ENCODE results near the gene DDX10. TPM values are rescaled to one million over a fixed set of nuclear protein-coding genes. Genes with fewer than 3 reads are reported as not detected.
"Not testable (repeated sequence)": the region's sequence is repeated elsewhere in the genome, so short reads cannot be mapped to it uniquely, and the experiment has no call there.

The DDX10 gene
- 10 to 100 TPM; 58.1 to 60.4 TPM for total RNA-seq

- ChIA-PET CTCF (interaction anchor here (1.0 to 1.6 kb wide), 2 partner anchors 9 to 541 kb away, joined by 3 to 4 read pairs; no protein-coding TSS in a partner anchor), POLR2A (interaction anchor here (1.1 to 1.5 kb wide), 4 partner anchors 167 to 656 kb away, joined by 3 to 5 read pairs (median 4); partner anchors contain the start of genes CUL5 and POGLUT3)
Measured at GRCh38 chr11:108664730-108665525, at the start of gene DDX10. DDX10 (plus strand) TSS chr11:108665069; CDS start chr11:108665154, 85 bp downstream.

GRCh38 chr11:108616549-108616948 lies 48.3 kb upstream of the DDX10 start:
- POLR2A ChIA-PET = no interaction called here
- CTCF ChIA-PET = no interaction called here

DNA sequence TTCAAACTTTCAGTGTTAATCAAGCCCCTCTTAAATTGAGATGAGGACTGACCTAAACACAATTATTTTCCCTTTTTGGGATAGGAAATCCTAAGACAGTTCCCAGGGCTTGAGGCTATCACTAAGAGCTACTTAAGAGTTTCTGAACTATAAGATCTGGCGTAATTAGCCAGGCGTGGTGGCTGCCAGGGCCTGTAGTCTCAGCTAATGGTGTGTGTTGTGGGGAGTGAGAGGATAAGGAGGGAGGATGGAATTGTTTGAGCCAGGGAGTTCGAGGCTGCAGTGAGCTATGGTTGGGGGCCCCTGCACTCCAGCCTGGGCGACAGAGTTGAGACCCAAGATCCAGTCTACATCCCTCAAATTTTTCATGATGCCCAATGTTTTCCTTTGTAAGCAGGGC lies 47.8 kb upstream of the DDX10 start:
- CTCF ChIA-PET = interaction anchor here (0.5 kb wide), 1 partner anchor 9 kb away, joined by 3 read pairs; no protein-coding TSS in a partner anchor
- POLR2A ChIA-PET = no interaction called here

- ChIA-PET CTCF (no interaction called here), POLR2A (no interaction called here)
Measured at GRCh38 chr11:108618529-108618928, 46.3 kb upstream of the DDX10 start.

DNA sequence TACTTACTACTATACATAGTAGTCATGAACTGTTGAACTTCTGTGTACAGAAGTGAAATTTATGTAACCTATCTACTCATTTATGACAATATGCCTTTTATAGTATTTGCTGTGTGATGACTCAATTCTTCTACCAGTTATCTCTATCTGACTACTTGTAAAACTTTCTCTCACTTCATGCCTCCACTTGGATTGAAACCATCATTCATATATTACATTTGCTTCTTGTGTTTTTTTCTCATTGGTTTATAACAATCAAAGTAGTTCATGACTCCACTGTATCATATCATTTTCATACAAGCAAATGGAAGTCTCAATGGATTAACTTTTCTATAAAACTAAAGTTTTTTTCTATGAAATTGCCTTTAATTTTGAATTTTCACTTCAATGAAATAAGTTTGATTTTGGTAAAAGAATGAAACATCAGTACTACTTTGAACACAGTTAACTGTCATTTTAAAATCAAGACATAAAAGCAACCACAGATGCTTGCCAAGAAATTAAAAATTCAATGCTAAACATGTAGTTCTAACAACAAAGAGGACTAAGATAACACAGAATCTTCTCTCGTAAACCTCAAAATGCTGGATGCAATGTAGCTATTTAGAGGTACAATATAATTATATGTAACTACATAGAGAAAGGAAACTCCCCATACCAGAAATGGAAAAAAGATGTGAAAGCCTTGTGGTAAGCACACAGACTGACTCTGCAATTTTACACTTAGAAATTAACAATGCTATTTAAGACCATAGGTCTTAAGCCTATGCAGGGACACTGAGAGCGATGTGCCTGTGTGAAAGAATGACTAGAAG lies 43.7 kb upstream of the DDX10 start:
- ChIA-PET CTCF (no interaction called here), POLR2A (no interaction called here)

DNA sequence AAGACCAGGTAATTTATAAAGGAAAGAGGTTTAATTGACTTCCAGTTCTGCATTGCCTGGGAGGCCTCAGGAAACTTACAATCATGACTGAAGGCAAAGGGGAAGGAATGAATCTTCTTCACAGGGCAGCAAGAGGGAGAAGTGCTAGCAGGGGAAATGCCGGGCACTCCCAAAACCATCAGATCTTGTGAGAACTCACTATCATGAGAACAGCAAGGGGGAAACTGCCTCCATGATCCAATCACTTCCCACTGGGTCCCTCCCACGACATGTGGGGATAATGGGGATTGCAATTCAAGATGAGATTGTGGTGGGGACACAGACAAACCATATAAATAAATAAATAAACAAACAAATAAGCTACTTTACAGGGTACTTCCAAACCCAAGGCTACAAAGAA lies 42.5 kb upstream of the DDX10 start:
- POLR2A ChIA-PET = no interaction called here
- CTCF ChIA-PET = no interaction called here

DNA sequence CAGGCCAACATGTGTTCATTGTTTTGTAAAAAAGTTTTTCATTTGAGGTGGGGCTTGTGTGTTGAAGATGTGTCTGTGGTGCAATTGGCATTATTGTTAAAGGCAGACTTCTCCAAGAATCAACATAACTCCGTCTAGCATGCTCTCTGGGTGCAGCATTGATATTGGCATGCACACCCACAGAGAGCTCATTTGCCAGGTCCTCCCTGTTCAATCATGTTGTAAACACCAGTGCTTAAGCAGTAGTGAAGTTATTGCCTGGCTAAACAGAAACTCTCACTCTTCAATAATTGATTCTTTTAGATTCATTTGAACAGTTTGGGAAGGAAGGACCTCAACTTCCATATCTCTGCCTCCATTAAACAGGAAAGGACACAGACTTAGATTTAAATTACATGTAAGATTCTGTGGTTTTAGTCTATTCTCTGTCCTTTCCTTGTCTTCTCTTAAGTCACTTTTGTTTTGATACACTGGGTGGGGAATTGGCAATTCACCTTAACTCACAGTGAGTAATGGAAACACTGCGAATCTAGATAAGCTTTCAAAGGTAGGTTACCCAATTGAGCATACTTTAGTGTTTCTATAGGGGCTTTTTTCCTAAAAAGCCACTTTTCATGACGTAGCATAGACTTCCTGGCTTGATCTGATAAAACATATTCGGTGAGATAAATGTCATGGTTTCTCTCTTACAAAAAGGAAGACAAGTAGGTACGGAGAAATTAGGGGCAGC lies 40.5 kb upstream of the DDX10 start:
- POLR2A ChIA-PET = no interaction called here

DNA sequence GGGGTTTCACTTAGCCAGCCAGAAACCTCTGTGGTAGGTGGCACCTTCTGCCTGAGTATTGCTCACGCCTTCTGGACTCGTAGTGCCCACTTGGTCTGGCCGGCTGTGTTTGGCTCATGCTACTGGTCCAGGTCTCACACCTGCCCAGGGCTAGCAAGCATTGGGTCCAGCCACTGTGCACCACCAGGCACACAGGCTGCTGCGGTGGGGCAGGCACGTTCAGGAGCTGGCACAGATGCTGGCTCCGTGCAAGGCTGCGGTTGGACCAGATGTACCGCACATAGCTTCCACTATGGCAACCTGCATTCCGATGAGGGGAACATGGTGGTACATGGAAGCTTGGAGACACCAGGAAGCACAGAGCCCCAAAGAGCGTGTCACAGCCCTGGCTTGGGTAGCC lies 36.5 kb upstream of the DDX10 start:
- CTCF ChIA-PET = no interaction called here

More for the DNA sequence above, 40.5 kb upstream of the DDX10 start:
- CTCF ChIA-PET = no interaction called here

DNA sequence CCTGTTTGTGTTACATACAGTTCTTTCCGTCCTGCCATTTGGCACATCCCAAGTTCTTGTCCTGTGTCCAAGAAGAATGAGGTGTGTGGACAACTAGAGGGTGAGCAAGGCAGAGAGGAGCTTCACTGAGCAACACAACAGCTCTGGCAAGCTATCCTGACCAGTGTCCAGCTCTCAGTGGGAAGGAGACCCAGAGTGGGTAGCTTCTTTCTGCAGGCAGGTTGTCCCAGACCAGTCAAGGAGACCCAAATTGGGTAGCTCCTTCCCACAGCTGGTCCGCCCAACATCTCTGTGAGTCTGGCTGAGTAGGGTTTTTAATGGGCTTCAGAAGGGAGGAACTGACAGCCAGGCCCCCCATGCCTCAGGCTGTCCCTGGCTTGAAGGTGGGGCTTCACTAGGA lies 36.1 kb upstream of the DDX10 start:
- POLR2A ChIA-PET = no interaction called here
- CTCF ChIA-PET = no interaction called here

More for the DNA sequence above, 36.5 kb upstream of the DDX10 start:
- POLR2A ChIA-PET = no interaction called here

DNA sequence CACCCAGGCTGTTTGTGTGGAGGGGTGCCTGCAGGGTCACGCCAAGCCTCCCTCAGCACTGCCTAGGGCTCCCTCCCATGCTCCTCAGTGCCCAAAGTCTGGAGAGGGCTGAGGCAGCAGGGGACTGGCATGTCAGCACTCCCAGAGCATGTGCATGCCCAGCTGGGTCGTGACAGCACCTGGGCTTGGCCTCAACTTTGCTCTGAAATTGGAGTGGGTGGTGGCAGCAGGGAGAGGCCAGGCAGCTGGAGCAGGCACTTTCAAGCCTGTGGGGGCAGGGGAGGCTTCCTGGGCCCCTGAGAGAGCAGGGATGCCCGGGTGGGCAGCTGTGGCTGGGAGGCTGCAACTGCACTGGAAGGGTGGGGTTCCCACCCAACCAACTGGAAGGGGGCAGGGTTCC lies 35.6 kb upstream of the DDX10 start:
- POLR2A ChIA-PET = no interaction called here
- CTCF ChIA-PET = no interaction called here

DNA sequence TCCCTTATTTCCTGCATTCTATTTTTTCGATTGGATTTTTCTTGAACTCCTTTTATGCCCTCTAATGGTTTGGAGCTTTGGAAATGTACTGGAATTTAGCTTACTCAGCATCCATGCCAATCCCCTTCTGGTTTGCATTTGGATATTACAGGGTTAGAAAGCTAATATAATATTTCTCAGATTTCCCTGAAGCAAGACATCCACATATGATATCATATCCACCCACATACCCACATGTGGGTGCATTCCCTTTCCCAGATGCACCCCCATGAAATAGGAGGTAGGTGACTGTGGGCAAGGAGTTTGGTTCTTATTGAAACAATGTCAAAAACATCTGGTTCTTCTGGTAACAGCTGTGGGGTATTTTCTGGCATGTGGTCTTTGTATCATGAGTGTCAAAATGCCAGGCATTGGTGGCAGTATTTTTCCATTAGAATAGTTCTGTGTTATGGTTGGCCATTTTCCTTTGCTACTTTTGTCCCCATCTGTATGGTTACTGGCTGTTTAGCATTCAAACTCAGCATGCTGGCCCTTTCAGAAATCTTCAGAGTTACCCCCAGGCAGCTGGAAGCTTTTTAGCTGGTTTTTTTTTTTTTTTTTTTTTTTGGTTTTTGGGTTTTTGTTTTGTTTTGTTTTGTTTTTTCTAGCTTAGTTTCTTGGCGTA lies 32.7 kb upstream of the DDX10 start:
- CTCF ChIA-PET = interaction anchor here (0.6 kb wide), 1 partner anchor 30 kb away, joined by 3 read pairs; no protein-coding TSS in a partner anchor
- POLR2A ChIA-PET = no interaction called here

DNA sequence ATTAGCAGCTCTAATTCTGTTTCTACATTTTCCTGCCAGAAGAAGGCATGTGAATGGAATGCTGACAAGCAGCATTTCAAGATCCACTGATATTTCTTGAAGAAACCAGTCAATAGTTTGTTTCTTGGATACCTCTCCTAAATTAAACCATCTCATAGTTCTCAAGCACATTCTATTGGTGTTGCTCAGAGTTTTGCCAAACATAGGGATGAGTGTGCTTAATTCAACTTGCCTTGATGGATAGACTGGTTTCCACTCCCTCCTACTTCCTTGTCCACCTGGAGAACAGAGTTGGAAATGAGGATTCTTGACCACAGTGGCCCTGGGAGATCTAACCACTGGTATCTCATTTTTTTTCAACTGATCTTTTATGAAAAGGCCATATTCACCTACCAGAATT lies 29.8 kb upstream of the DDX10 start:
- ChIA-PET POLR2A (no interaction called here), CTCF (no interaction called here)

- POLR2A ChIA-PET = no interaction called here
- CTCF ChIA-PET = interaction anchor here (0.6 kb wide), 1 partner anchor 307 kb away, joined by 3 read pairs; no protein-coding TSS in a partner anchor
Measured at GRCh38 chr11:108636222-108636621, 28.6 kb upstream of the DDX10 start.

DNA sequence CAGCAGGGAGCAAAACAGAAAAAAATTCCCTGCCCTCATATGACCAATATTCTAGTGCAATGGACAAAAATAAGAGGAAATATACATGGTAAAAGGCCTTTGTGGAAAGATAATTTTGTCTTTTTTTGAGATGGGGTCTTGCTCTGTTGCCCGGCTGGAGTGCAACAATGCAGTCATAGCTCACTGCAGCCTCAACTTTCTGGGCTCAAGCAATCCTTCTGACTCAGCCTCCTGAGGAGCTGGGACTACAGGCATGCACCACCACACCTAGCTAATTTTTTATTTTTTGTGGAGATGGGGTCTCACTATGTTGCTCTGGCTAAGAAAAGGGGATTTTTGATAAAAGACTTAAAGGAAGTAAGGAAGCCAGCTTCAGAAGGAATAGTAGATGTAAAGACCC lies 25.7 kb upstream of the DDX10 start:
- ChIA-PET CTCF (no interaction called here), POLR2A (no interaction called here)

GRCh38 chr11:108641752-108642151 lies 23.1 kb upstream of the DDX10 start:
- CTCF ChIA-PET = not testable (repeated sequence)

DNA sequence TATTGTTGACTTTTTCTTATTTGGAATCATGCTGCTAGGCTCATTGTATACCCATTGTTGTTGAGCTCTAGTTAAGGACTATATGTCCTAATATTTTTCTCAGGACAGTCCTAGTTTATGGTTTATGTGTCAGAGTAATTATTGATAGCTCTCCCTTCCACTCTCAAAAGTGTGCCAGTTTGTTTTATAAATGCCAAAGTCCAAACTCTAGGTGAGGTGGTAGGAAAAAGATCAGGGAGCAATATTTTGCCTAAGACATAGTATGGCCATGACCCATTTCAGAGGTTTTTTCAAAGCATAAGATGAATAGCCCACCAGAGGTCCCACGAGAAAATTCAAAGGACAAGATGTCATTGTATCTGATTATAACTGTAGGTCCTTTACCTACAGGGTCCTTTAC lies 20.9 kb upstream of the DDX10 start:
- ChIA-PET POLR2A (no interaction called here), CTCF (no interaction called here)

More at GRCh38 chr11:108641752-108642151, 23.1 kb upstream of the DDX10 start:
- POLR2A ChIA-PET = not testable (repeated sequence)

GRCh38 chr11:108645970-108646369 lies 18.9 kb upstream of the DDX10 start:
- ChIA-PET POLR2A (no interaction called here), CTCF (no interaction called here)

DNA sequence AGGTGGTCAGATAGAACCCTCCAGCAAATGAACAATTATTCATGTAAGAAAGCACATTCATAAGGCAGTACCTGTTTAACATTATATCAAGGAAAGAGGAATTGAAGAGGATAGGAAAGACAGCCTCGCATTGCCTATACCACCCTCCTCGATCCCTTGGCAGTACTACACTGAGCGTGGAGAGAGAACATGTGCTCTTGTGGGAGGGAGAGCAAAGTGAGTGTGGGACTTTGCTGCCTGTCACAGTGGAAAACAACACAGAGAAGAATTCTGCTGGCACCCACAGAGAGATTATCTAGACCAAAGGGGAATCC lies 17.5 kb upstream of the DDX10 start:
- ChIA-PET CTCF (interaction anchor here (0.7 kb wide), 1 partner anchor 525 kb away, joined by 3 read pairs; no protein-coding TSS in a partner anchor), POLR2A (no interaction called here)

- ChIA-PET CTCF (interaction anchor here (0.7 to 1.2 kb wide), 2 partner anchors 502 to 526 kb away, joined by 3 read pairs; no protein-coding TSS in a partner anchor), POLR2A (no interaction called here)
Measured at GRCh38 chr11:108647701-108648527, 17.0 kb upstream of the DDX10 start.
